Lower lobe of right lung (tissue), 2 donors: ENCODE data around the gene TRMT1L. TPM values are rescaled to one million over a fixed set of nuclear protein-coding genes. Genes with fewer than 3 reads are reported as not detected.

Source experiments
- ATAC-seq, 2 donors: fragments of 200-7000 bp; cut with Tn5 transposase; one replicate each; pipeline ENCODE4 v1.9.1; 2020 to 2022; ENCODE audit warnings: mild to moderate bottlenecking in 2 of 2, moderate library complexity in 2 of 2
- DNase-seq: peaks from one replicate; pipeline ENCODE4 v3.0.0-alpha.2; 2020
- H3K27ac ChIP-seq: fragments of 200-600 bp; one replicate; pipeline ENCODE4 v1.8.0; 2022
- H3K27me3 ChIP-seq: fragments of 200-600 bp; one replicate; pipeline ENCODE4 v1.8.0; 2022; ENCODE audit warnings: low read depth
- H3K36me3 ChIP-seq: fragments of 200-600 bp; one replicate; pipeline ENCODE4 v1.8.0; 2022; ENCODE audit warnings: mild to moderate bottlenecking
- H3K4me1 ChIP-seq: fragments of 200-600 bp; one replicate; pipeline ENCODE4 v1.8.0; 2022
- H3K4me3 ChIP-seq: fragments of 200-600 bp; one replicate; pipeline ENCODE4 v1.8.0; 2022; ENCODE audit warnings: mild to moderate bottlenecking
- H3K9me3 ChIP-seq: fragments of 200-600 bp; one replicate; pipeline ENCODE4 v1.8.0; 2022
- CTCF ChIP-seq: fragments of 200-600 bp; IDR thresholded peaks from one replicate; pipeline ENCODE4 v1.8.0; 2022; ENCODE audit warnings: antibody characterized with exemption, mild to moderate bottlenecking
- intact Hi-C: fragments of 100-400 bp; cut with DNase I; formaldehyde crosslinking; loops from one replicate; pipeline ENCODE4 v1.11.0; 2022
- total RNA-seq: library from RNA; stranded (reverse); fragmentation: NEBNext Ultra II Directional; extraction: Animal tissue kit (Norgen Biotek cat#: 25700); gene quantifications from one replicate; pipeline ENCODE4 v1.2.1, GENCODE V29; 2021
- donor health status: DM: no; HTN: yes; CAD: no; lungs with severe emphysema.

The TRMT1L gene
- total RNA-seq, 1 donor from 2014 or later, result 14.9 TPM

DNA sequence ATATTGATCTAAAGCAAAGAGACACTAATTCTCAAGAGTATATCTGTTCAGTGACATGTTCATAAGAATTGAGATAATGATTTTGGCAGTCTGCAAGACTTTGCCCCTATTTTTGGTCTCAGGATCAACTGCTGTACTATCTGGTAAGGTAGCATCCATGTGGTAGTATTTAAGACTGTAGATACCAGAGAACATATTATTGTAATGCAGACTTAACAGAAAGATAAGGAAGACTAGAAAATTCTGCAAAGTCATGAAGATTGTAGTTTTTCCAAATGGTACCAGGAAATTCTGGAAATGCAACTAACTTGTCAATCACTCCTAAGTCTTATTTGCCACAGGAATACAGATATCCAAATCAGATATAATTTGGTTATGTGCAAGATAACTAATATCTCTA, 76.3 kb downstream of the TRMT1L start:
- no peak for TF ChIP-seq CTCF
- DNase-seq (no peak), ATAC-seq (no peak)
- Histone ChIP-seq H3K27ac (no peak overlapping the region), H3K9me3 (no peaks in the 10 kb centered on the region), H3K27me3 (no peaks in the 10 kb centered on the region), H3K4me1 (no peaks in the 10 kb centered on the region), H3K36me3 (no peaks in the 10 kb centered on the region), H3K4me3 (no peak overlapping the region)
- intact Hi-C loops, result no loop called here

DNA sequence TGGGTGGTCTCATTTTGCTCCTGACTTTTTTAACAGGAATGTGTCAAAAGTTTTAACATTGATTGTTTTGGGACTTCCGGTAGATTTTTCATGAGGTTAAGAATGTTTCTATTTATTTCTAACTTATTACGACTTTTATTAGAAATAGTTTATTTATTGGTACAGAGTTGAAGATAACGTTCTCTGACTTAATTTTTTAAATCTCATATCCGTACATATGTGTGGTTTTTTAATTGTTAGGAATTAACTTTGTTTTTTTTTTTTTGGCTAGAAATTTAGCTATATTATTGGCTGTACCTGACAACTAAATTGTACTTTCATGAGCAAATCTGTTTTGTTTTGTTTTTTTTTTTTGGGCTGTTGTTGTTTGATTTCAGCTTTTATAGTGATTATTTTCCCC, 79.4 kb downstream of the TRMT1L start:
- intact Hi-C loops, result no loop called here

DNA sequence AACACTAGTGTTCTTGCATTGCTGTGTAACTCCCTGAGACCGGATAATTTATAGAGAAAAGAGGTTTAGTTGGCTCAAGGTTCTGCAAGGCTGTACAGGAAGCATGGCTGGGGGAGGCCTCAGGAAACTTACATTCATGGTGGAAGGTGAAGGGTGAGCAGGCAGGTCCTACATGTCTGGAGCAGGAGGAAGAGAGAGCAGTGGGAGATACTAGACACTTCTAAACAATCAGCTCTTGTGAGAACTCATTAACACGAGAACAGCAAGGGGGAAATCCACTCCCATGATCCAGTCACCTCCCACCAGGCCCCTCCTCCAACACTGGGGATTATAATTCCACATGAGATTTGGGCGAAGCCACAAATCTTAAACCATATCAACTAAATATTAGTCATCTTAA, 81.3 kb downstream of the TRMT1L start:
- H3K4me3 ChIP-seq, result no peak overlapping the region
- no peaks in the 10 kb centered on the region for H3K36me3 ChIP-seq
- H3K27me3 ChIP-seq, result no peaks in the 10 kb centered on the region
- DNase-seq (no peak), ATAC-seq (no peak)
- intact Hi-C loops, result no loop called here
- no peak overlapping the region for H3K27ac ChIP-seq
- peaks cover 4% of the 10 kb centered on the region for H3K4me1 ChIP-seq
- TF ChIP-seq CTCF, result no peak
- no peaks in the 10 kb centered on the region for H3K9me3 ChIP-seq

More for the DNA sequence above, 79.4 kb downstream of the TRMT1L start:
- DNase-seq (no peak), ATAC-seq (no peak)
- Histone ChIP-seq H3K36me3 (no peaks in the 10 kb centered on the region), H3K4me3 (no peak overlapping the region), H3K27me3 (no peaks in the 10 kb centered on the region), H3K27ac (no peak overlapping the region), H3K4me1 (no peaks in the 10 kb centered on the region), H3K9me3 (no peaks in the 10 kb centered on the region)
- no peak for TF ChIP-seq CTCF

DNA sequence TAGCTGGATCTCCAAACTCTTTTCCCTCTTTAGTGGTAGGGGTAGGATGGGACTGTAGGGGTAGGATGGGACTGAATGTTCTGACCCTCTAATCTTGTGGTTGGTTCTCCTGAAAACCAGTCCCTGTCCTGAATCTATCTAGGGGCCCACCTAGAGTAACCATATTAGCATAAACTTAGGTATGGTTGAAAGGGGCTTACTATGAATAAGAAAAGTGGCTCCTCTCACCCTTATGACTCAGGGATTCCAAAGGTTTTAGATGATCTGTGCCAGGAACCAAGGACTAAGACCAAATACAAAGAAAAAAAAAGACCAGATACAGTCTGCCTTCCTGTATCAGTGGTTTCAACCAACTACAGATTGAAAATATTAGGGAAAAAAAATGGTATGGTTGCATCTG, 82.4 kb downstream of the TRMT1L start:
- ATAC-seq (no peak), DNase-seq (no peak)
- peaks cover 4% of the 10 kb centered on the region for H3K4me1 ChIP-seq
- H3K27me3 ChIP-seq, result no peaks in the 10 kb centered on the region
- no peak overlapping the region for H3K4me3 ChIP-seq
- no peak for TF ChIP-seq CTCF
- no peak overlapping the region for H3K27ac ChIP-seq
- H3K36me3 ChIP-seq, result no peaks in the 10 kb centered on the region
- intact Hi-C loops, result no loop called here
- no peaks in the 10 kb centered on the region for H3K9me3 ChIP-seq

GRCh38 chr1:185073725-185074124, 83.0 kb downstream of the TRMT1L start:
- H3K4me1 ChIP-seq, result peaks cover 4% of the 10 kb centered on the region
- TF ChIP-seq CTCF, result no peak
- no peaks in the 10 kb centered on the region for H3K9me3 ChIP-seq
- no peaks in the 10 kb centered on the region for H3K36me3 ChIP-seq
- no peaks in the 10 kb centered on the region for H3K27me3 ChIP-seq
- no peak overlapping the region for H3K27ac ChIP-seq
- H3K4me3 ChIP-seq, result no peak overlapping the region
- intact Hi-C loops, result no loop called here
- DNase-seq (no peak), ATAC-seq (no peak)

DNA sequence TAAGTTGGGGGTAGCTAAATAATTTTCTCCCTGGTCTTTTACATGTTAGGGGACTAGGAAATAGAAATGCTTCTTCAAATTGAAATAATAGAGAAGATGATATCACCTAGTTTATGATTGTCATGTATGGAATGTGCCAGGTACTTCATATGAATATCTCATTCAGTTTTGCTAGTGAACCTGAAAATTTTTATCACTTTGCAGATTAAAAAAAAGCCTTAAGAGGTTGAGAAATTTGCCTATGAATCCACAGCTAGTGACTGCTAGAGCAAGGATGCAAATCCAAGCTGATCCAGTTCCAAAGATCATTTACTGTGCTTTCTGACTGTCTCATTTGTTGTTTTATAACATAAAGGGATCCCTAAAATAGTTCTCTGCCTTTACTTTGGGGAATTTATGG, 86.7 kb downstream of the TRMT1L start:
- Histone ChIP-seq H3K4me1 (peaks cover 4% of the 10 kb centered on the region), H3K27ac (no peak overlapping the region), H3K4me3 (no peak overlapping the region), H3K36me3 (no peaks in the 10 kb centered on the region), H3K9me3 (no peaks in the 10 kb centered on the region), H3K27me3 (no peaks in the 10 kb centered on the region)
- intact Hi-C loops, result no loop called here
- ATAC-seq (no peak), DNase-seq (no peak)
- TF ChIP-seq CTCF, result no peak
